Gastrocnemius medialis (tissue), 4 donors: ENCODE results near the gene SCN8A. TPM values are rescaled to one million over a fixed set of nuclear protein-coding genes. Genes with fewer than 3 reads are reported as not detected.

Source experiments
- ATAC-seq, 2 donors: fragments of 150-250 bp; one replicate each; pipeline ENCODE4 v1.9.1; 2016
- DNase-seq, 2 donors: peaks; one replicate each; pipeline ENCODE4 v3.0.0-alpha.2; 2019
- H3K27ac ChIP-seq, 4 donors: fragments of 200-600 bp; sonication (generic); 1 replicate in 1 of 4; 2 replicates in 3 of 4; pipeline ENCODE4 v1.5.1; 2016 to 2018; ENCODE audit warnings: mild to moderate bottlenecking in 2 of 4, moderate library complexity in 1 of 4
- H3K27me3 ChIP-seq, 3 donors: fragments of 200-600 bp; sonication (generic) in 2 of 3; 1 replicate in 1 of 3; 2 replicates in 2 of 3; pipeline versions ENCODE4 v1.5.1 to v1.6.0; 2016 to 2019; ENCODE audit warnings: mild to moderate bottlenecking in 1 of 3, moderate library complexity in 1 of 3
- H3K36me3 ChIP-seq, 2 donors: fragments of 200-600 bp; sonication (generic) in 1 of 2; one replicate each; pipeline ENCODE4 v1.5.1; 2017 to 2018
- H3K4me1 ChIP-seq, 2 donors: fragments of 200-600 bp; sonication (generic) in 1 of 2; one replicate each; pipeline ENCODE4 v1.5.1; 2016 to 2017; ENCODE audit warnings: mild to moderate bottlenecking in 2 of 2
- H3K4me3 ChIP-seq, 4 donors: fragments of 200-600 bp; sonication (generic) in 3 of 4; 1 replicate in 1 of 4; 2 replicates in 3 of 4; pipeline ENCODE4 v1.5.1; 2016 to 2019; ENCODE audit warnings: mild to moderate bottlenecking in 2 of 4
- H3K9me3 ChIP-seq, 3 donors: fragments of 200-600 bp; sonication (generic) in 2 of 3; 1 replicate in 1 of 3; 2 replicates in 2 of 3; pipeline ENCODE4 v1.5.1; 2016 to 2019
- POLR2A ChIP-seq, 2 donors: fragments of 450-650 bp; IDR thresholded peaks; one replicate each; pipeline ENCODE4 v1.6.1; 2017; ENCODE audit warnings: antibody characterized with exemption in 2 of 2, mild to moderate bottlenecking in 2 of 2, moderate library complexity in 2 of 2
- in situ Hi-C, 4 donors: fragments of 200-750 bp; cut with MboI; loops; one replicate each; pipeline versions ENCODE4 v1.15.0 to v1.8.0; 2017; ENCODE audit warnings: low sequenced_read_pairs in 4 of 4
- intact Hi-C: fragments of 100-400 bp; cut with DNase I; formaldehyde crosslinking; loops from one replicate; pipeline ENCODE4 v1.15.1; 2023; ENCODE audit warnings: low total_unique reads
- total RNA-seq, 4 donors: library from RNA; depleted of rRNA; stranded (reverse); fragments of >200 nt; gene quantifications; one replicate each; pipeline versions ENCODE4 v1.1.0 to v1.2.3, GENCODE V29; 2016
- TF ChIP-seq, protein P1 (sequence below), 5 experiments: fragments of 450-650 bp in 3 of 5; fragments of 200-600 bp in 2 of 5; sonication (generic) in 2 of 5; IDR thresholded peaks in 4 of 5; conservative IDR thresholded peaks in 1 of 5; 1 replicate in 4 of 5; 2 replicates in 1 of 5; pipeline ENCODE4 v1.5.1; 2016 to 2019; ENCODE audit warnings: antibody characterized with exemption in 5 of 5, mild to moderate bottlenecking in 3 of 5, moderate library complexity in 3 of 5

The SCN8A gene
- total RNA-seq, 4 donors from 2014 or later: 0.05 to 0.29 TPM; not detected in 2

DNA sequence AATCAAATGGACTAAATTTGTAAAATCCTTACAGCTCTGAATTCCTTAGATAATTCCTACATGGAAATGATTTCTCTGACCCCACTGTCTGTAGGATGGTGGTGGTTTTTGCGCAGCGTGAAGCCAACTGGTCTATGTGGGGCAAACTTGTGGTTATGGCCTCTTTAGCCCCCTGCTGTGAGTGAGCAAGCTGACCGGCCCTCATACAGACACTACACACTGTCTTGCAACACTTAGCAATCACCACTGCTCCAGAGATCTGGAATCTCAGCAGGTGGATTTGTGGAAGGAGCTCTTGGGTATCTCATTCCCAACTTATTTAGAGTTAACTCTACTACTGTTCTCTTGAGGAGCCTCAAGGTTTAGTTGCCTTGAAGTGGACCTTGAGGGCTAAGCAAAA is 70.2 kb downstream of the SCN8A start:
- intact Hi-C loops (no loop called here), in situ Hi-C loops (no loop called here)
- no peak for TF ChIP-seq POLR2A (IDR thresholded peaks at IDR 0.05)
- TF ChIP-seq, protein P1, sequence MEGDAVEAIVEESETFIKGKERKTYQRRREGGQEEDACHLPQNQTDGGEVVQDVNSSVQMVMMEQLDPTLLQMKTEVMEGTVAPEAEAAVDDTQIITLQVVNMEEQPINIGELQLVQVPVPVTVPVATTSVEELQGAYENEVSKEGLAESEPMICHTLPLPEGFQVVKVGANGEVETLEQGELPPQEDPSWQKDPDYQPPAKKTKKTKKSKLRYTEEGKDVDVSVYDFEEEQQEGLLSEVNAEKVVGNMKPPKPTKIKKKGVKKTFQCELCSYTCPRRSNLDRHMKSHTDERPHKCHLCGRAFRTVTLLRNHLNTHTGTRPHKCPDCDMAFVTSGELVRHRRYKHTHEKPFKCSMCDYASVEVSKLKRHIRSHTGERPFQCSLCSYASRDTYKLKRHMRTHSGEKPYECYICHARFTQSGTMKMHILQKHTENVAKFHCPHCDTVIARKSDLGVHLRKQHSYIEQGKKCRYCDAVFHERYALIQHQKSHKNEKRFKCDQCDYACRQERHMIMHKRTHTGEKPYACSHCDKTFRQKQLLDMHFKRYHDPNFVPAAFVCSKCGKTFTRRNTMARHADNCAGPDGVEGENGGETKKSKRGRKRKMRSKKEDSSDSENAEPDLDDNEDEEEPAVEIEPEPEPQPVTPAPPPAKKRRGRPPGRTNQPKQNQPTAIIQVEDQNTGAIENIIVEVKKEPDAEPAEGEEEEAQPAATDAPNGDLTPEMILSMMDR (IDR thresholded peaks at IDR 0.05 in 4 of 5, conservative IDR thresholded peaks at IDR 0.05 in 1 of 5): no peak
- Histone ChIP-seq H3K9me3 (no peaks in the 10 kb centered on the region), H3K36me3 (no peaks in the 10 kb centered on the region), H3K27me3 (no peaks in the 10 kb centered on the region), H3K27ac (no peak overlapping the region), H3K4me3 (no peak overlapping the region), H3K4me1 (no peaks in the 10 kb centered on the region)
- DNase-seq: no peak
- ATAC-seq: no peak

- DNase-seq: no peak
- Histone ChIP-seq H3K36me3 (no peaks in the 10 kb centered on the region), H3K27me3 (no peaks in the 10 kb centered on the region), H3K4me1 (no peaks in the 10 kb centered on the region), H3K27ac (no peak overlapping the region), H3K9me3 (no peaks in the 10 kb centered on the region), H3K4me3 (no peak overlapping the region)
- intact Hi-C loops (no loop called here), in situ Hi-C loops (no loop called here)
- ATAC-seq: no peak
- no peak for TF ChIP-seq POLR2A (IDR thresholded peaks at IDR 0.05)
- TF ChIP-seq, protein P1 (IDR thresholded peaks at IDR 0.05 in 4 of 5, conservative IDR thresholded peaks at IDR 0.05 in 1 of 5): no peak
Observed at GRCh38 chr12:51661836-51662235, 70.8 kb downstream of the SCN8A start.

DNA sequence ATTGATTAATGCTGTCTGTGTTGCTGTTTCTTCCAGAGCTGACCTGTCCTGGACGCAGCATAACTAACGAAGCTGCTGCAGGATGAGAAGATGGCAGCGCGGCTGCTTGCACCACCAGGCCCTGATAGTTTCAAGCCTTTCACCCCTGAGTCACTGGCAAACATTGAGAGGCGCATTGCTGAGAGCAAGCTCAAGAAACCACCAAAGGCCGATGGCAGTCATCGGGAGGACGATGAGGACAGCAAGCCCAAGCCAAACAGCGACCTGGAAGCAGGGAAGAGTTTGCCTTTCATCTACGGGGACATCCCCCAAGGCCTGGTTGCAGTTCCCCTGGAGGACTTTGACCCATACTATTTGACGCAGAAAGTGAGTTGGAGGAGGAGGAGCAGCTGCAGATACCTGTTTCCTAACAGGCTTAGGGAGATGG is 71.7 kb downstream of the SCN8A start:
- Histone ChIP-seq H3K36me3 (no peaks in the 10 kb centered on the region), H3K9me3 (no peaks in the 10 kb centered on the region), H3K4me1 (no peaks in the 10 kb centered on the region), H3K4me3 (no peak overlapping the region), H3K27me3 (no peaks in the 10 kb centered on the region), H3K27ac (no peak overlapping the region)
- no peak for TF ChIP-seq POLR2A (IDR thresholded peaks at IDR 0.05)
- TF ChIP-seq, protein P1 (IDR thresholded peaks at IDR 0.05 in 4 of 5, conservative IDR thresholded peaks at IDR 0.05 in 1 of 5): no peak
- intact Hi-C loops (no loop called here), in situ Hi-C loops (no loop called here)
- no peak for DNase-seq
- ATAC-seq: no peak

DNA sequence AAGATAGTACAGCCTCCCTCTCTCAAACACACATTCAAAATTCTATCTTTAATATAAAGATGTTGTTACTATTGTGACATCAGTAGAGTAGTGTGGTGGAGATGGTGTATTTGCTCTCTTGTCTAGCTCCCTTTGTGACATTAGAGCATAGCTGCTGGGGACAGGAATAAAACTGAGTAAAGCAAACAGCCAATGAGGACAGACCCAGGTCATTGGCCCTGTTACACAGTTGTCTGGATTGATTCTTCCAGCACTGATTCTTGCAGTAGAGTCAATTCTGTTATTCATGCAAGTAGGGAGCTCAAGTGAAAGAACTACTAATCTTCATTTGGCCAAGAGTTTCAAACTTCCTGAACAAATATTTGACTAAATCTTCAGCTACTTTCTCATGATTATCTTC is 72.4 kb downstream of the SCN8A start:
- no peak for ATAC-seq
- intact Hi-C loops (no loop called here), in situ Hi-C loops (no loop called here)

More for the DNA sequence above, 72.4 kb downstream of the SCN8A start:
- Histone ChIP-seq H3K27ac (no peak overlapping the region), H3K36me3 (no peaks in the 10 kb centered on the region), H3K4me3 (no peak overlapping the region), H3K9me3 (no peaks in the 10 kb centered on the region), H3K27me3 (no peaks in the 10 kb centered on the region), H3K4me1 (no peaks in the 10 kb centered on the region)
- no peak for TF ChIP-seq POLR2A (IDR thresholded peaks at IDR 0.05)
- TF ChIP-seq, protein P1 (IDR thresholded peaks at IDR 0.05 in 4 of 5, conservative IDR thresholded peaks at IDR 0.05 in 1 of 5): no peak
- DNase-seq: no peak
